SK-N-MC (cell line): ENCODE results near the gene AUTS2.

Experiments
- EZH2 ChIP-seq: fragments of 200-600 bp; sonication (generic); IDR thresholded peaks from one replicate; pipeline ENCODE4 v1.6.1; 2017; ENCODE audit warnings: antibody characterized with exemption
- POLR2AphosphoS5 ChIP-seq: IDR thresholded peaks from 2 replicates; pipeline ENCODE4 v1.6.1; 2012; ENCODE audit warnings: mild to moderate bottlenecking, low read depth, low read length, borderline replicate concordance

GRCh38 chr7:70334295-70334694 is 736.0 kb downstream of the AUTS2 start:
- TF ChIP-seq EZH2 (no peak), POLR2AphosphoS5 (no peak)
